ENCODE results near the gene CHAD.

DNA sequence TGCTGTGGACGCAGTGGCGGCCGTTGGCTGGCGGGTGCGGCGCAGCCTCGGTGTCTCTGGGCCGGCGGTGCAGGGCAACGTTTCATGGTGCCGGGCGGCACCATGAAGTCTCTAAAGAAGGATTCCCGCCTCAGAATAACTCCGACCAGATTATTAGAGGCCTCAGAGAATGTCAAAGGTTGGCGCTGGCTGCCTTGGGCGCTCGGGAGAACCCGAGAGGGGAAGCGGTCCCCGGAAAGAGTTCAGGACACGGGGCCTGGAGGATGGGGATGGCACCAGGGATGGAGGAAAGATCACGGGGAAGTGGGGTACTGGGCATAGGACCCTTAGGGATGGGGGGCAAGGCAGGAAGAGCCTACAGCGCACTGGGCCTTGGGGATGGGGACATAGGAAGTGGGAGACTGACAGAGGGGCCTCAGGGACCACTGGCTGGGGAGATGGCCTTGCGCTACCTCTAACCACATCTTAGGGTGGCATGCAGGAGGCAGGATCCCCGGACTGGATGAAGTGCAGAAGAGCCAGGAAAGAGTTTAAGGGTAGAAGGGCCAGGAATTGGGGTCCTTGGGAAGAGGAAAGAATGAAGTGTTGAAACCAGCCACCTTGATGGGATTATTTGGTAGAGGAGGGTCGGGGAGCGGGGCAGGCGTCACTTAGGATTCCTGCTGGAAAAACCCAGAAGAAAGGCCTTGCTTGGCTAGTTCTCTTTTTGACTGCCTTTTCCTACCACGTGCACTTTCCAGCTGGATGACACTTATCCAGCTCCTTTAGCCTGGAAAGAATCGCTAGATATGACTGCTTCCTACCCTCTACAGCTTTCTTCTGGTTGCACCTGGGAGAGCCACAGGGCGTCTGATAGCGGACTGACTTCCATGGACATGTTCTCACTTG is 40.1 kb upstream of the CHAD start:
- TF ChIP-seq GATA2 (IDR thresholded peaks at IDR 0.05; ENCODE audit: low read depth, low read length), result no peak
- TF ChIP-seq GATA3 (IDR thresholded peaks at IDR 0.05; ENCODE audit: low read depth, low read length), result no peak

Data from SH-SY5Y (cell line).